Activated CD4-positive, alpha-beta T cell treated with anti-CD3 and anti-CD28 coated beads, Interleukin-2, amount 50 U/mL, for 1 hour (primary cell): ENCODE data around the gene SEC31A.
"Not testable (repeated sequence)": the region's sequence is repeated elsewhere in the genome, so short reads cannot be mapped to it uniquely, and the experiment has no call there.

Source experiments
- DNase-seq: peaks from one replicate; pipeline ENCODE4 v3.0.0-alpha.2; 2020

SEC31A gene

GRCh38 chr4:82823062-82823461 lies 67.9 kb downstream of the SEC31A start:
- no peak for DNase-seq

DNA sequence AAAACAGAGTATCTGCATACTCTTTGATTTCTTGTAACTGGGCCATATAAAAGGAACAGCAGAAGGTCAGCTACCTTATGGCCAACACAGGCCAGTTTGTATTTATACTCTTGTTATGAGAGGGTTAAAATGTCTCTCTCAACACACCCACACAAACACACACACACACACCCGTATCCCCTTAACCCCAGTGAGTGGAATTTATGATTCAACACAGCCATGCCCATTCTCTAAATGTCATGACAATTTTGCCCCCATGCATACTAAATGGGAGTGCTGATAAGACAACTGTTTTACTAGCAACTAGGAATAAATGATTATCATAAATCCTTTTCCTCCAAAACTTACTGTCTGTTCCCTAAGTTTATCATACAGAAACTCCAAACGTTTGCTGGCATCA lies 70.3 kb downstream of the SEC31A start:
- DNase-seq, result no peak

- no peak for DNase-seq
These were observed 72.0 kb downstream of the SEC31A start for GRCh38 chr4:82818664-82819662.

DNA sequence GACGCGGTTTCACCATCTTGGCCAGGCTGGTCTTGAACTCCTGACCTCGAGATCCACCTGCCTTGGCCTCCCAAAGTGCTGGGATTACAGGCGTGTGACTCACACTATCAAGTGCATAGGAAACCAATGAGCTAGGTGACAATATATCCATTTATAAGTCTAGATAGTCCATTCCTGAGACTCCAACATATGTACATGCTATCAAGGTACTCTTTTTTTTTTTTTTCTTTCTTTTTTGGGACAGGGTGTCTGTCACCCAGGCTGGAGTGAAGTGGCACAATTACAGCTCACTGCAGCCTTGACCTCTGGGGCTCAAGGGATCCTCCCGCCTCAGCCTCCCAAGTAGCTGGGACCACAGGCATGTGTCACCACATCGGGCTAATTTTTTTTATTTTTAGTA lies 74.1 kb downstream of the SEC31A start:
- DNase-seq, result not testable (repeated sequence)

GRCh38 chr4:82814034-82814433 lies 76.9 kb downstream of the SEC31A start:
- no peak for DNase-seq

GRCh38 chr4:82811838-82812341 lies 79.1 kb downstream of the SEC31A start:
- DNase-seq, result no peak

DNA sequence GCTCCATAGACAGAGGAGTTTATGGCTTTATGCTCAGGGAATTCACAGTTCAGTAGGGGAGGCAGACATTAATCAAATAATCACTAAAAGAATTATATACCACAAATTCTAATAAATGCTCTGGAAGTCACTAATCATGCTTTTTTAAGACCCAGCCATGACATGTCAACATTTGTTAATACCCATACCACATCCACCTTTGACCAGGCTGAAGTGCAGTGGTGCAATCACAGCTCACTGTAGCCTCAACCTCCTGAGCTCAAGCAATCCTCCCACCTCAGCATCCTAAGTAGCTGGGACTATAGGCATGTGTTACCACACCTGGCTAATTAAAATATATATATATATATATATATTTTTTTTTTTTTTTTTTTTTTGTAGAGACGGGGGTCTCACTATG lies 79.6 kb downstream of the SEC31A start:
- DNase-seq, result no peak

DNA sequence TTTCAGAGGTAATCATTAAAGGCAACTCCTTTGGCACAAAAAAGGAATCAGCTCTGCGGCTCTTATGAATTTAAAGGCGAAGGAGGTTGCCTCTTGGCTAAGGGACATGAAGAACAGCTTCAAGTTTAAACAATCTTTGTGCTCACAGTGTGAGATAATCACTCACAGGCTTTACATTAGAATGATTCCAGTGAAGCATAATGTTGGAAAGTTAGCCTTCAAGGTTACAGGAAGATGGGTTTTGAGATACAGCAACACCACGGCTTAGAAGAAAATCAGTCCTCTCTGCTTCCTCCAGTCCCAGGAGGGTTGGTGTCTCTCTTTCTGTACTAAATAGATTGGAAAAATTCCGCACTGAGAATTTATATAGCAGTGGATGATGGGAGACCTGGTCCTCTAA lies 80.8 kb downstream of the SEC31A start:
- no peak for DNase-seq

GRCh38 chr4:82809619-82810018 lies 81.3 kb downstream of the SEC31A start:
- DNase-seq, result no peak

- no peak for DNase-seq
These were observed 87.2 kb downstream of the SEC31A start for GRCh38 chr4:82803746-82804145.

DNA sequence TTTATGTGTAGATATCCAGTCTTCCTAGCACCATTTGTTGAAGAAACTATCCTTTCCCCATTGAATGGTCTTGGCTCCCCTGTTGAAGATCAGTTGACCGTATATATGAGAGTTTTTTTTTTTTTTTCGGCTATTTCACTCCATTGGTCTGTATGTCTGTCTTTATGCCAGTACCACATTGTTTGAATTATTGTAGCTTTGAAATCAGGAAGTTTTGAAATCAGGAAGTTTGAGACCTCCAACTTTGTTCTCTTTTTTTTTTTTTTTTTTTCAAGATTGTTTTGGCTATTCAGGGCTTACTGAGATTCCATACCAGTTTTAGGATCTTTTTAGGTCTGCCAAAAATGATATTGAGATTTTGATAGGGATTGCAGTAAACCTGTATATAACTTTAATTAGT lies 88.0 kb downstream of the SEC31A start:
- no peak for DNase-seq

- DNase-seq, result no peak
These were observed 88.9 kb downstream of the SEC31A start for GRCh38 chr4:82801910-82802521.

DNA sequence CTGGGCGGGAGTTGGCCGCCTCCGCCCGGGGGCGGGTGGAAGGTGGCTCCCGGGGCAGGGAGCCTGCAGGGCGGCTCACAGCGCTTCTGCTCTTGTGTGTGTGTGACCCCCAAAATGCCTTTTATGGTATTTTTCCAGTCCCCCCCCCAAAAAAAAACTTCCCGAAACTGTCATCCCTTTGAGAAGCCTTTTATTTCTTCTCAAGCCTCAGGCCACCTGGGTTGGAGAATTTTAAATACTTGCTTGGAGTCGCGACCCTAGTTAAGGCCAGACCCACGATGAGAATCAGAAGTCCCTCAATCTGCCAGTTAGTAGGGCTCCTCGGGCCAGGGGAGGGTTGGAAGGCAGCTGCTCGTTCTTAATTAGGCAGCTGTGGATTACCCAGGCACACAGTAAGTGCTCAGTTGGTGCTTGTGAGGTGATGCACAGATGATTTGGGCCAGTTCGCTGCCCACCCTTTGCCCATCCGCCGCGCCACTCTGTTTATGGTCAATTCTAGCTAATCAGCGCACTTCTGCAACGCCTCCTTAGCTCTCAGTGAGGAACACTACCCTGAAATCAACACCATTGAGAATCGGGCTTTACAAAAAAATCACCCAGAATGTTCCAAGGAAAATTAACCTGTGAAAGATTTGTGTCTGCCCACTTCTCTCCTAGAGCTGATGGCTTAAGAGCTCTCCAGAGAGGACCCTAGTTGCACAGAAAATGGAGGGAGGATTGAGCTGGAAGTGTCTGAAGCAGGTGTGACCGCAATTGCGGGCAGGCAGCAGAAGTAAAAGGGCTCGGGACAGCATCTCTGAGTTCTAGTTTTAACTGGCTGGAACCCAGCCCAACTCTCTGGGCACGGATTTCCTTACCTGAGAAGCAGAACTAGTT lies 91.7 kb downstream of the SEC31A start:
- DNase-seq, result no peak

GRCh38 chr4:82798168-82799005 lies 92.6 kb downstream of the SEC31A start, which contains the start of gene SCD5:
SCD5 (minus strand) TSS chr4:82798796; CDS start chr4:82798537, 259 bp downstream.
- DNase-seq, result no peak

- no peak for DNase-seq
These were observed 93.4 kb downstream of the SEC31A start for GRCh38 chr4:82797405-82798111.

GRCh38 chr4:82797040-82797404 lies 93.9 kb downstream of the SEC31A start:
- no peak for DNase-seq

DNA sequence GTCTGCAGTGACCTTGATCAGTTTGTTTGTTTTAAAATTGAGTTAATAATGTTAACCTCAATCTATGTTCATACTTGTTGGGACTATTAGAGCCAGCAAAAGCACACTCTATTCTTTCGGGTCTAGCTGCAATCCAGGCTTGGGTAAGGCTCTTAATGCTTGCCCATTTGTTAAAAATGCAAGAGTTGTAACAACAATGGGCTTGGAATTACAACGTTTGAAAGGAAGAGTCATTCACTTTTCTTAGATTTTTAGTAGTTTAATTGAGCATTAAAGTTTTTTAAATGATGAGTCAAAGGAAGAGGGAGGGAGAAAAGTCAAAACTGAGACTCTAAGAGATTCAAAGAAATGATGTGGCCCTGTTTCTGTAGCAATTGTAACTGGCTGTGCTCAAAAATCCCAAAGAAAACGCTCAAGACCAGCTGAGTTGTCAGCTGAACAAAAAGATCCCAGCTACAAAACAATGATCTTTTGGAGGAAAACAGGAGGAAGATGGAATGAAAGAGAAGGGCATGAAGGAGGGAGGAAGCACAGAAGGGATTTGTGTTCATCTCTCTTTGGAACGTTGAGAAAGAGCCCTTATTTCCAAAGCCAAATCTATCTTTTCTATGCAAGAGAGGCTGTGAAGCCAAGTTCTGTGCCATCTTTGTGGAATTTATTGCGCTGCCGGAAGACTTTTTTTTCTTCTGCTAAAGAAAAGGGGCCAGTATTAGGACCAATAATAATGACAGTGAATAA lies 97.9 kb downstream of the SEC31A start:
- DNase-seq, result no peak

GRCh38 chr4:82791179-82791578 lies 99.8 kb downstream of the SEC31A start:
- no peak for DNase-seq

GRCh38 chr4:82790060-82790660 lies 100.8 kb downstream of the SEC31A start:
- no peak for DNase-seq
